Activated CD8-positive, alpha-beta memory T cell treated with anti-CD3 and anti-CD28 coated beads, Interleukin-2, amount 50 U/mL, for 24 hours (primary cell): ENCODE data around the gene PKNOX2.

Source experiments
- DNase-seq: peaks from one replicate; pipeline ENCODE4 v3.0.0-alpha.2; 2020; ENCODE audit errors: extremely low read depth

The PKNOX2 gene

DNA sequence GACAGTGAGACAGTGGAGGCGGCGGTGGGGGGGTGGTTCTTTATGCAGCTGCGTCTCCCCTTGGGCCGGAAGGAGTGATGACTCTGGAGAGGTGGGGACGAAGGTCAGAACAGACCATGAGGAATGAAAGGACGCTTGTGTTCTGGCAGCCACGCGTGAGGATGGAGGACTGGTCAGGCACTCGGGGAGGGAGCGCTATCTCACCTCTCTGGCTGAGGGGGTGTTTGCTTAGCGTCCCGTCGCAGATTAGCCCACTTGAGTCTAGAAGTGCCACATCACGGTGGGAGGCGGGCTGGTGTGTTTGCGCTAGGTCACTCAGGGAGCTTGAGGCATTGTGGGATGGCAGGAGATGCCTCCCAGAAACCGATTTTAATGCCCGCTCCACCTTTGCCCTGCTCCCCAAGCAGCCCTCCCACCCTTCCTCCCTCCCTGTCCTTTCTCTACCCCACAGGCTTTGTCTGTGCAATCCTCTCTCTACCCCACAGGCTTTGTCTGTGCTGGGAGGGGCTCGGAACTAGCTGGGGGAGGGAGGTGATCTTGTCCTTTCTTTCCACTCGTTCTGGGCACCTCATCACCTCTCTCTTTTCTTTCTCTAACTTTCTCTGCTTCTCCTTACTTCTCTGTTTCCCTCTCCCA is 97.8 kb downstream of the PKNOX2 start:
- DNase-seq = no peak

DNA sequence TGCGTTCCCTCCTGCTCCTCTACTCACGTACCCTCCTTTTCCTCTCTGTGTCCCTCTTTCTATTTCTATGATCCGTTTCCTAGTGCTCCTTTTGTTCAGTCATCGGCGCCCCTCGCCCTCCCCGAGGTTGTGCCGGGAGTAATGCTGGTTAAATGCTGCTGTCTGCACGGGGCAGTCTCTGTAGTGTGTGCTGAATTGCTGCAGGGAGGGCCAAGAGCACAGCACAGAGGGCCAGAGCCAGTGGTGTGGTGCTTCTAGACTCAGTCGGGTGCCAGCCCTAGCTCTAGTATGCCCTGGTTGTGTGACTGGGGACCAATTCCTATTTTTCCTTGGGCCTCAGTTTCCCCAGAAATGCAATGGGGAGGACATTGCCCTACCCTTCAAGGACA is 98.3 kb downstream of the PKNOX2 start:
- DNase-seq = no peak

DNA sequence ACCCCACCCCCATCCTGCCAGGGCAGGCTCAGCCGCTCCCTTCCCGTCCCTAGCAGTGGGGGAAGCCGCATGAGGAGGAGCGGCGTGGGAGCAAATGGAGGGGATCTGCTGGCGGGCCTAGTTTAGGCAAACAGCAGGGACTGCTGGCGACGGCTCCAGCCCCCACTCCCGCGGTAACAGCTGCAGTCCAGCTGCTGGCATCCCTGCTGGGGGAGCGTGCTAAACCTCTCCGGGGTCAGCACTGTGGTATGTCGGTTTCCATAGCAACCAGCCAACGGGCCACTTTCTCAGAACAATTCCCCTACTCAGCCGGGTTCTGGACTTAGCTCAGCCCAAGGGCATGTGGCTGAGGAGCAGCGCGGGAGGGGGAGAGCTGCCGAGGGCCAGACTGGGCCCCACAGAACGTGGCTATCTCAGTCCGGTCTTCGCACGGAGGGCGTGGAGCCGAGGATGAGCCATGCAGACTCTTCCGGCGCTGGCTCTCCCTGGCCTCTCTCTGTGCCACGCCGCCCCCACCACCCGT is 98.8 kb downstream of the PKNOX2 start:
- no peak for DNase-seq

DNA sequence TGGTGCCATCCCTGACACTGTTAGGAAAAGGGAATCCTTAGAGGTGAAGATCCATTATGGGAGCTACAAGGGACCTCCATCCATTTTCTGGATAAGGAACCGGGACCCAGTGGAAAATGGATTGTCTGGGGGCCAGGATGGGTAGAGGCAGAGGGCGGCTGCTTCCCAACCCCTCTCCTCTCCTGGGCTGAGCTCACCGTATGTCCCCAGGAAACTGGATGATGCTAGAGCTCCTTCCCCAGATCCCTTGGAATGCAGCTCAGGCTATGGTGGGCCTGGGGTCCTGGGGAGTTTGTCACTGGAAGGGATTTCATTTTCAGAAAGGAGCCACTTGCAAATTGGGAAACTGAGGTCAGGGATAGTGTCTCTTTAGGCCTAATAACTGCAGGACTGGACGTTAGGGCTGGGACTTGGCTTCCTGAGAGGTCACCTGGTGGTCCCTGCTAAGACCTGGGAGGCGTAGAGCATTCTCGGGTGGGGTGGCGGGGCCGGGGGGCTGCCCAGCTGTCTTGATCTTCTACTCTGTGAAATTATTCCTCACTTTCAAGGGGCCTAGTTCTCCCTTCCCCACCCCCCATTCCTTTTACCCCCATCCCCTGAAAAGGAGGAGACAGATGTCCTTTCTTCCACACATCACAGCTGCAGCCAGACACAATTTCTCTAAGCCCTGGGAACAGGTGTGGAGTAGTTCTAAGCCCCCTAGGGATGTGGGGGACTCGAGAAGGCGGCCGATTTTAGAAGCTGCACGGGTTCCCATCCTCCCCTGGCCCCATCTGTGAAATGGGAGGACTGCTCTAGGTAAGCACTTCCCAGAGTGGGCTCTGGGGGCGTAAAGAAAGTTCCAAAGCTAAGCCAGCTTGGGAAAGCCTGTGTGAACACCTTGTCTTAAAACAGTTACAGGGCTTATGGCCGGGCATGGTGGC is 99.8 kb downstream of the PKNOX2 start:
- DNase-seq = no peak

- DNase-seq = no peak
These were observed 103.0 kb downstream of the PKNOX2 start for GRCh38 chr11:125267548-125267947.

- DNase-seq = no peak
These were observed 104.1 kb downstream of the PKNOX2 start for GRCh38 chr11:125268611-125269010.

DNA sequence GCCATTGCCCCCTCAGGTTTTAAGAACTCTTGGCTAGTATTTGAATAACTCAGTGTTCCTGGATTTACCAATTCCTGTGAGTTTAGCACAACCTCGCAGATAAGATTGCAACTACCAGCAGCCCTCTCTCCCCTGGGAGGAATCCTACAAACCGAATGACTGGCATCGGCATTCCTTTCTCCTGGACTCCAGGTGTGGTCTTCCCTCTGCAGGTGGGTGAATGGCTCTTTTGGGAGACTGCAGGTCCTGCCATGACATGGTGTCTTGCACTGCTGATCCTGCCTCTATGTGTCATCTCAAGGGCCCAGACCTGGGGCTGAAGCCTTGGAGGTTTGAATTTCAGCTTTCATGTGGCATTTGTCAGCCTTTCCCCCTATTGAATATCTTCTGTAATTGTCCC is 105.6 kb downstream of the PKNOX2 start:
- DNase-seq = no peak

- no peak for DNase-seq
These were observed 106.2 kb downstream of the PKNOX2 start for GRCh38 chr11:125270711-125271110.

GRCh38 chr11:125271483-125272091 is 107.0 kb downstream of the PKNOX2 start:
- no peak for DNase-seq

- no peak for DNase-seq
These were observed 107.5 kb downstream of the PKNOX2 start for GRCh38 chr11:125272092-125272491.

- no peak for DNase-seq
These were observed 108.3 kb downstream of the PKNOX2 start for GRCh38 chr11:125272821-125273220.

- no peak for DNase-seq
These were observed 109.0 kb downstream of the PKNOX2 start for GRCh38 chr11:125273519-125274000.

DNA sequence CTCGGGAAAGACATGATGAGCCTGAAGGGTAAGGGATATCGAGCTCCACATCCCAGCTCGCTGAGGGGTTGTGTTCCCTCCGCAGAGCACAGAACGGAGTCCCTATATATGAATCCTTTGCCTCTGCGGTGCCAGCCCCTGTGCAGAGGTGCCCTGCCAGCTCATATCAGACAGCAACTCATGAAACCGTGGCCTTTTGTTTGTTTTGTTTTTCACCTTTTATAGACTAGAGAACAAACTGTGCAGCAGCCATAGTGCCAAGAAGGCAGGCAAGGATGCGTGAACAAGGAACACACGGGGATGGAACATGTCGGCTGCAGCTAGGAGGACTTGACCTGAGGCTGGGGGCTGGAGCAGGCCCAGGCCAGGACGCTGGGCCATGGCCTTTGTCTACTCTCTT is 109.8 kb downstream of the PKNOX2 start:
- DNase-seq = no peak

- no peak for DNase-seq
These were observed 110.2 kb downstream of the PKNOX2 start for GRCh38 chr11:125274774-125275173.

- DNase-seq = no peak
These were observed 111.5 kb downstream of the PKNOX2 start for GRCh38 chr11:125275905-125276618.

GRCh38 chr11:125276619-125276976 is 112.0 kb downstream of the PKNOX2 start:
- DNase-seq = no peak

DNA sequence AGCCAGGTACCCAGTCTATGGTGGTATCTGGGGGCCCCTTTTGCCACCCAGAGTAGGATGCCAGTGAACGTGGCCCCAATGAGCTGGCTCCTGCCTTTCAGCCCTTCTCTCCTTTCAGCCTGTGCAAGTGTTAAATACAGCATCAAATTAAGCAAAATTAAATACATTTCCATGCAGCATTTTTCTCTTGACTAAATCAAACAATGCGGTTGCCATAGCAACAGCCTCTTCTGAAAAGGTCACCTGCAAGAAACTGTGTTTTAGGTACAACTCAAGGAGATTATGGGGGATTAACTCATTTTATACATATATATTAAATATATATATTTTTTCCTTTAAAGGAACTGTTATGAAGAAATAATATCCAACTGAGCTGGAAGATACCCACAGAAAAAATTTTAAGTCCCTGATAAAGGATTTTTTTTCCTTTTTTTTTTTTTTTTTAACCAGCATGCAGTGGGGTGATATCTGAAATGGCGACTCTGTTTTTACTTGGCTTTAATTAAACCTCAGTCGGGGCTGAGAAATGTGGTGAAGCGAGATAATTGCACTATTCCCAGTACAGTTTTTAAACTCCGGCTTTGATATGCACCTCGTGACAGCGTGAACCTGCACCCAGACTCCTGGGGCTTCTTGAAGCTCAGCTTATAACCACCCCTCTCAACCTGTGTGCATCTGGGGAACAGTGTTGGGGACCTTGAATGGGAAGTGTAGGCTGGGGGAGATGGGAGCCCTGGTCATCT is 115.3 kb downstream of the PKNOX2 start:
- no peak for DNase-seq

- no peak for DNase-seq
These were observed 116.1 kb downstream of the PKNOX2 start for GRCh38 chr11:125280646-125281045.

DNA sequence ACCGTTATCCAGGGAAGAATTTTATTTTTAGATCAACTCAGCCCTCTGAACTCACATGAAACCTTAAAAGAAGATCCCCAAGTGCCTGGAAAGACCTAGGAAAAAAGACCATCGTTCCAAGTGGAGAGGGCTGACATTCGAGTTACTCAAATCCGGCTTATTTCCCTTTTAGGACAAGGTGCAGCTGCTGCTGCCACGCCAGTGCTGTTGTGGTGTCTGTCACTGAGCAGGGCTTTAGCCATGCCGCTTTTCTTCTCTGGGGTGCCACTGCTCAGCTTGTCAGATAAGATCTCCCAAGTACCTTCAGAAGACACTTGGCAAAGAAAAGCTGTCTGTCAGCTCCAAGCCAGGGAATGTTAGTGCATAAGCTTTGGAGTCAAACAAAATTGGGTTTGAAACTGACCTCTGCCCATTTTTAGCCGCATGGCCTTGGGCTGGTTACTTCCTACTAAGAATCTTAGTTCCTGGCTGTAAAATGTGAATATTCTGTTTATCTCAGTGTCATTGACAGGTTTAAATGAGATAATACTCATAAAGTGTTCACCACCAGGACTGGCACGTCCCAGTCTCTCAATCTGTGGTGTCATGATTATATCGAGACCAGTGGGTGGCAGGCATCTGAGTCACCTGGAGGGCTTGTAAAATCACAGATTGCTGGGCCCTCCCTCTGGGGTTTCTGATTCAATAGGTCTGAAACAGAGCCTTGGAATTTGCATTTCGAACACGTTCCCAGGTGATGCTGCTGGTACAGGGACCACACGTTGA is 117.5 kb downstream of the PKNOX2 start:
- no peak for DNase-seq

DNA sequence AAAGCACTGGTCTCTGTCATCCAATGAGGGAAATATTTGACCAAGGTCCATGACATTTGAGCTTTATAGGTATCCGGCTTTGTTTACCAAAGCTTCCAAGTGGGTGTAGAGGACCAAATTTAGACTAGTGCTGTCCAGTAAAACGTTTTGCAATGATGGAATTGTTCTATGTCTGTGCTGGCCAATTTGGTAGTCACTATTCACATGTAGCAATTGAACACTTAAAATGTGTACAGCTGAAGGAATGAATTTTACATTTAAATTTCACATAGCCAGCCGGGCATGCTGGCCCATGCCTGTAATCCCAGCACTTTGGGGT is 118.0 kb downstream of the PKNOX2 start:
- no peak for DNase-seq
